HG02763 (cell line): ENCODE data around the gene NPAS1.

Source experiments
- ATAC-seq: cut with Tn5 transposase; IDR thresholded peaks from one replicate; pipeline ENCODE4 v1.9.1; 2021; ENCODE audit warnings: mild to moderate bottlenecking, moderate library complexity; ENCODE audit not compliant: unreplicated experiment

NPAS1 gene, protein sequence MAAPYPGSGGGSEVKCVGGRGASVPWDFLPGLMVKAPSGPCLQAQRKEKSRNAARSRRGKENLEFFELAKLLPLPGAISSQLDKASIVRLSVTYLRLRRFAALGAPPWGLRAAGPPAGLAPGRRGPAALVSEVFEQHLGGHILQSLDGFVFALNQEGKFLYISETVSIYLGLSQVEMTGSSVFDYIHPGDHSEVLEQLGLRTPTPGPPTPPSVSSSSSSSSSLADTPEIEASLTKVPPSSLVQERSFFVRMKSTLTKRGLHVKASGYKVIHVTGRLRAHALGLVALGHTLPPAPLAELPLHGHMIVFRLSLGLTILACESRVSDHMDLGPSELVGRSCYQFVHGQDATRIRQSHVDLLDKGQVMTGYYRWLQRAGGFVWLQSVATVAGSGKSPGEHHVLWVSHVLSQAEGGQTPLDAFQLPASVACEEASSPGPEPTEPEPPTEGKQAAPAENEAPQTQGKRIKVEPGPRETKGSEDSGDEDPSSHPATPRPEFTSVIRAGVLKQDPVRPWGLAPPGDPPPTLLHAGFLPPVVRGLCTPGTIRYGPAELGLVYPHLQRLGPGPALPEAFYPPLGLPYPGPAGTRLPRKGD

DNA sequence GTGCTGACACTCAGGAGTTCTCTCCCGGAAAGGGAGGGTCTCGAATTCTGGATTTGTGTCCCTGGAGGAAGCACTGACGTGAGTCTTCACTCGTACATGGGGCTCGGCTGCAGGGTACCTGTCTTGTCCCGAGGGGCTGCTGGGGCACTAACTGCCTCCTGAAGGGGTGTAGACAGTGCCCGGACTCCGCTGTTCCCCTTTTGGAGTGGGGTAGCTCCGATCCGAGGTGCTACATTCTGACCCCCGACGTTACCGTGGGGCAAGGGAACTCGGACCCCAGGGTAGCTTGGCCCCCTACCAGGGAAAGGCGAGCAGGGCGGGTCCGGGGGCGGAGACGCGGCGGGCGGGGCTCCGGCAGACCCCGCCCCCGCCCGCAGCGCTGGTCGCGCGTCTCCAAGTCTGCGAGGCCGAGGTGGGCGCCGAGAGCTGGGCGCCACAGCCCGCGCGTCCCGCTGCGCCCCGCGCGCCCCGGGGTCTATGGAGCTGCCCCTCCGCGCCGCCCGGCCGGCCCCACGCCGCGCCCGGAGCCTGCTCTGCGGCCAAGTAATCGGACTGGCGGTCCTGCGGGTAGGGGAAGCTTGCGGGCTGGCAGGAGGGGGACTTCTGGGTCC lies at the start of gene NPAS1:
Gene NPAS1 (plus strand): TSS at position 407 of the 611 bp plus-strand sequence. CDS start 1,211 bp downstream, outside the sequence.
- ATAC-seq = no peak

DNA sequence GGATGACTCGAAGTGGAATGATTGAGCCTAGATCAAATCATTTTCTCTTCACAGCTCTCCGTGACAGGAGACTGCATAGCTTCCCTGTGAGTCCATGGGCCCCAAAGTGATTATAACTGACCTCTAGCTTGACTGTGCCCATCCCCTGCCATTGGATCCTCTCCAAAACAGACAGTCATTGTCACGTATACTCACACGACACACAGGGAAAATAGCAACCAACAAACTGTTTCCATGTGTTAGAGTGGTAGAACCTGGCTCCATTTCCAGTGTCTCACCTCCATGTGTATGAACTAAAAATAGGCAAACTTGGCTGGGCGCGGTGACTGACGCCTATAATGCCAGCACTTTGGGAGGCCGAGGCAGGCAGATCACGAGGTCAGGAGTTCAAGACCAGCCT lies 48.8 kb upstream of the NPAS1 start:
- no peak for ATAC-seq

DNA sequence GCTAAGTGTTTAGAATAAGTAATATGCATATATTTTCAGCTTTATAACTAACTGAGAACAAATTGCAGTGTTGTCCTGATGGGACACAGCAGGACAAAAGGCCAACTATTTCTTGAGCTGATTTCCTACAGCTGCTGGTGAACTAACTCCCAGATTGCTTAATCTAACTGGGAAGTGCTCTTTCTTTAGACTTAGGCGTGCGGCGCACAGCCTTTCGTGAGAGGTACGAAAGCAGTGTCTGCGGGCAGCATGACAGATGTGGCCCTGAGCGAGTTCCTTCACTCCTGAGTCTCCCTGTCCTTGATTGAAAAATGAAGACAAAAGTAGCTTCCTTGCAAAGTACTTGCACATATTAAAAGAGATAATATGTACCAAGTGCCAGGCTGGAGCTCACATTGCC lies 47.3 kb upstream of the NPAS1 start:
- ATAC-seq = no peak

DNA sequence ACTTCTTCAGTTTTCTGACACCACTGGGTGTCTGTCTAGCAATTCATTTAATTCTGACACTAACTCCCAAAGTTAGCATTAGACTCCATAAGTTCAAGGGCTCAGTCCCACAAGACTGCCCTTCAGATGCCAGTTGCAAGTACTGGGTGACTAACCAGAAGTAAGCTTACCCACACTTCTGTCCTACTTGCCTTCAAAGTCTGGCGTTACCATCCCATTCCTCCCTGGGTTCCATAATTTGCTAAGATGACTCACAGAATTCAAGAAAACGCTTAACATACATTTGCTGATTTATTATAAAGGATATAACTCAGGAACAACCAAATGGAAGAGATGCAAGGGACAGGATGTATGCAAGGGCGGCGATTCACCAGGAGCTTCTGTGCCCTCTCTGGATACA lies 45.5 kb upstream of the NPAS1 start:
- ATAC-seq = no peak

DNA sequence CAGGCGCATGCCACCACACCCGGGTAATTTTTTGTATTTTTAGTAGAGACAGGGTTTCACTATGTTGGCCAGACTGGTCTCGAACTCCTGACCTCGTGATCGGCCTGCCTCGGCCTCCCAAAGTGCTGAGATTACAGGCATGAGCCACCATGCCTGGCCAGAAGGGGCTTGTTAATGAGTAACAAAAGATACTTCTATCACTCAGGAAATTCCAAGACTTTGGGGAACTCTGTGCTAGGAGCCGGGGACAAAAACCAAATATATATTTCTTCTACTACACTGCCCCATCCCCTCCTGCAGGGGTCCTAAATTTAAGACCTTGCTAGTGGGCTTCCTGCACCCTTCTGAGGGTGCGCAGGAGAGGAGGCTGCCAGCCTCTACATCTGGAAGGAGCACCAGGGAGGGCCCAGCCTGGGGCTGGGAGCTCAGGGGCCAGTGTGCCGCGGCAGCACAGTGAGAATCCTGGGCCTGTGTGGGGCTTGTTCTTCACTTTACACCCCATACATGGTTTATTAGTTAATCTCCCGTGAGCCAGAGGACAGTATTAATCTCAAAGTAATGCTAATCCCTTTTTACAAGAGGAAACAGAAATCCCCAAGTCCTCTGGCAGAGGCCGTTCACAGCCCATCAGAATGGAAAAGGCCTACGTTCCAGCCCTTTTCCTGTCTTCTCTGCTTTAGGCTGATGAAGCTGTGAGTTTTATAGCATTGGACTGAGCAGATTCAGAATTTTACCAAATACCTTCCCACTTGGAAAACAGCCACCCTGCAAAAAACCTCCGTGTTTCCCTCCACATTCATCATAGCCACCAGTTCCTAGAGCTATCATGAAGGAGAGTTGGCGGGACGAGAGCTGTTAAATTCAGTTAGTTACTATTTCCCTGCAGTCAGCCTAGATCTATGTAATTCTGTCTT lies 44.4 kb upstream of the NPAS1 start:
- no peak for ATAC-seq

DNA sequence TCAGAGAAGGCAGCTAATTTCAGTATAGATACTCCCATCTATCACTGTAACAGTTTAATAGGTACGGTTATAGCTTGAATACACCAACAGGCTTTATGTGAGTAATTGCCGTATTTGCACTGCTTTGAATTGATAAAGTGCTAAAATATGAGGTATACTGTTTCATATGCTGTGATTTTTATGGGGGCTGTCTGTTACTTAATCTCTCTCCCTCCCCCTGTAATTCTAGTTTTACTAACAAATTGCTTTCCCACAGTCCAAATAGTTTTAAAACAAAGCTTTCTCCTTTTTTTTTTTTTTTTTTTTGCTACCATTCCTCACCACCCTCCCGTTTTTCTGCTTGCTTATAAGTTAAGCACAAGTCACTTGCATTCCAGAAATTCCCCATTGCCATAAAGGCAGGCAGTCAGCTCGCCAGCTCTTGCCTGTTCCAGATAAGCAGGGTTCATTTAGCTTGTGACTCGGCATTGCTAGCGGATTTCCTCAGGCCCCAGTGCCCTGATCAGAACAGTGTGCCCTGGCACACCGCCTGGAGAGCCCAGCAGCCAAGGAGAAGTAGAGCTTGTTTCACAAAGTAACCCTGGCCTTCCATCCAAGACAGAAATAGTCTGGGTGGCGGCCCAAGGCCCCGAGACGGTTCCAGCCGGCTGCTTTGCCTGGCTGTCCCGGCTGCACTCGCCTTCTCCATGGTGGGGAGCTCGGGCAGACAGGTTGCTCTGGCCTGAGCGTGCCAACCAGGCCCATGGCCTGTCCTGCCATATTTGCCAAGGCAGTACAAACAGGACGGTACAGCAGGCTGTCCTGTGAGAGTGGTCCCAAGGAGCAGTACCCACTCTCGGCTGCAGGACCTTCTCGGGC lies 43.5 kb upstream of the NPAS1 start:
- no peak for ATAC-seq

DNA sequence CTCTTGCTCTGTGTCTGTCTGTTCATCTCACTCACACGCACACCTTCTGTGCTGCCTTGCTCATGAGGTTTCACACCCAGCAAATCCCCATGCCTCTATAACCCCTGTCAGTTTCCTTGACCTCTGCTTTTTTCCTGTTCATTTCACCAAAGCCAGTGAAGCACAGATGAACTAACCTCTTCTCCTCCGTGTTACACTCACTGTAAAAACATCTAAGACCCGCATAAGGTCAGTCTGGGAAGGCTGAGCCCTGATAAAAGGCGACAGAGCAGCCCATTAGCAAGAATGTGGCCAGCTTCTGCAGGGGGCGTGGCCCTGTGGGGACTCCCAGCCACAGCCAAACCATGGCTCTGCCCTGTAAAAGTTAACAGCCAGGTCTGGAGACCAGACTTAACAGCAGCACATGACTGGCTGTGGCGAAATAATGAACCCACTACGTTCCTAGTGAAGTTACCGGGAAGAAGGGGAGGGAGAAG lies 42.8 kb upstream of the NPAS1 start:
- ATAC-seq = no peak

DNA sequence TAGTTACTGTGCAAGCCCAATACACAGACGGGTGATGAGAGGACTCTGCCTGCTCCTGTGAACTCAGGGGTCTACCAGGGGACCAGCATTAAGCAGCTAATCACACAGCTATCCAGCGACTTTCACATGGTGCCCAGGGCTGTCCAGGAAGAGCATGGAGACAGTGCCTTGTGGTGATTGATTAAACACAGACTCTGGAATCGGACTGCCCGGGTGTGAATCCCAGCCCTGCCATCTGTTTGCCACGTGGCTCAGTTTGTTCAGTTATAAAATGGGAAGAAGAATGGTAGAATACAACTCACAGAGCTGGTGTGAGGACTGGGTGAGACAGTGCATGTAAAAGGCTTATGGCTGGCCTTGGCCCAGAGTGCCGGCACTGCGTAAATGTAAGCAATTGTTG lies 42.1 kb upstream of the NPAS1 start:
- no peak for ATAC-seq

DNA sequence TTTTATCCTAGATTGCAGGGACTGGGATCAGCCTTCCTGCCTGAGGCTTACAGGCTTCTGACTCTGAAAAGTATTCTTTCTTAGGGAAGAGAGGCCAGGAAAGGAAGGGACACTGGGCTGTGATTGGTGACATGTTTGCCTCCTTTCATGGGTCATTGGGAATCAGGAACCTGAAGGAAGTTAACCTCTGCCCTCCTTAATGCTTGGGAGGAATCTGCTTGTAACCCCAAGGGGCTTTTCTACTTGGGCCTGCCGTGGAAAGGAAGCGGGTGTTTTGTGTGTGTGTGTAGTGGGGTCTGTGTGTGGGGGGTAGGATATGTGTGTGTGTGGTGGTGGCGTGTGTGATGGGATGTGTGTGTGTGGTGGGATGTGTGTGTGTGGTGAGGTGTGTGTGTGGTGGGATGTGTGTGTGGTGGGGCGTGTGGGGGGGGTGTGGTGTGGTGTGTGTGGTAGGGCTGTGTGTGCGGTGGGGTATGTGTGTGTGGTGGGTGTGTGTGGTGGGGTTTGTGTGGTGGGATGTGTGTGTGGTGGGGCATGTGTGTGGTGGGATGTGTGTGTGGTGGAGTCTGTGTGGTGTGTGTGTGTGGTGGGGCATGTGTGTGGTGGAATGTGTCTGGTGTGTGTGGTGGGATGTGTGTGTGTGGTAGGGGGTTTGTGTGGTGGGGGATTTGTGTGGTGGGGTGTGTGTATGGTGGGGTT lies 41.3 kb upstream of the NPAS1 start:
- ATAC-seq = no peak

DNA sequence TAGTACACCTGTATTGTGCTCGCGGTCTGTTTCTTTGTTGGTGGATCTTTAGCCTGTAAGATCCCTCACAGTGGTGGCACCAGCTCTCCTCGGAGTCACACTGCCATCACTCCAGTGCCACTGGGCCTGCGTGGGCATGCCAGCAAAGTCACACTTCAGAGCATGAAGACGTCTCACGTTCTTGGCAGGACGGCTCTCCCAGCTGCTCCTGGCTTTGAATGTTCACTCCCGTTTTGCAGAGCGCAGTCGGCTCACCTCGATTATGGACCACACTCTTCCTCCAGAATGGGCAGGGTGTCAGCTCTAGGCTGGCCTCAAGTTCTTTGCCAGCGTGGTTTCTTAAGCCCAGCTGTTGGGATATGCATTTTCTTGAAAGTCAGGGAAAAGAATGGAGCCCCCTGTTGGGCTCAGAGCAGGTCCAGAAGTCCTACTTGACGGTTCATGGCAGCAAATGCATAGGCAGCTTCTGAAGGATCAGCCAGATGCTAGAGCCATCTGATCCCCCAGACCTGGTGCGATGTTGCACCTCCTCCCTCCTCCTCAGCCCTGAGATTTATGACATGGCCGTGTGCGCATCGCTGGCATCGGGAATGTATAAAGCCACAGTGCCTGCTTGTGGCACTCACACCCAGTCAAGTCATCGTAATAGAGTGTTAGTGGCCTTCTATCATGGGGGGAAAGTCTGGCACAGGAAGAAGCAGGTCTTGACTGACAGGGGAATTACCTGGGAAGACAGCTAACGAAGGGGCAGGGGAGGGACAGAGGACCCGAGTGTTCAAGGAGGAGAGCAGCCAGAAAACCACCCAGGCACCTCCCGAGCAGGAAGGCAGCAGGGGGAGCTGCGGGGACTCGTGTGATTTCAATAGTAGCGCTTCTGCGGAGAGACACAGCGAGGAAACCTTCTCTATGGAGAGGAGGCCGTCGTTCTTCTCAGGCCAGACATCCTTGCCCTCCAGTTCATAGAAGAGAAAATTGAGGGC lies 40.2 kb upstream of the NPAS1 start:
- ATAC-seq = no peak

DNA sequence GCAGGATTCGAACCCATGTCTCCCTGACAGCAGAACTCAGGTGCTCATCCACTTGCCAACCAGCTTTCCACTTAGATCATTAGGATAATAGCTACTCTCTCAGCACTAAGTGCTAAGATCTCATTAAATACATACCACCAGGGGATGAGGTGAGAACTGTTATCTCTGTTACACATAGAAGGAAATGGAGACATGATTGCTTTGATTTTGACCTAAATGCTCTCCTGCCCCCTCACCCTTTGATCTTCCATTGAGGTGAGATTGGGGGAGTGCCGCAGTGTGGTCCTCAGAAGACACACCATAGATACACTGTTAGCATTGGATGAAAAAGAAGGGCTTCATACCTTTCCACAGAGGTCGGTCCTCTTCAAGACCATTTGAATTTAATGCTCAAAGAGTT lies 38.9 kb upstream of the NPAS1 start:
- ATAC-seq = no peak

DNA sequence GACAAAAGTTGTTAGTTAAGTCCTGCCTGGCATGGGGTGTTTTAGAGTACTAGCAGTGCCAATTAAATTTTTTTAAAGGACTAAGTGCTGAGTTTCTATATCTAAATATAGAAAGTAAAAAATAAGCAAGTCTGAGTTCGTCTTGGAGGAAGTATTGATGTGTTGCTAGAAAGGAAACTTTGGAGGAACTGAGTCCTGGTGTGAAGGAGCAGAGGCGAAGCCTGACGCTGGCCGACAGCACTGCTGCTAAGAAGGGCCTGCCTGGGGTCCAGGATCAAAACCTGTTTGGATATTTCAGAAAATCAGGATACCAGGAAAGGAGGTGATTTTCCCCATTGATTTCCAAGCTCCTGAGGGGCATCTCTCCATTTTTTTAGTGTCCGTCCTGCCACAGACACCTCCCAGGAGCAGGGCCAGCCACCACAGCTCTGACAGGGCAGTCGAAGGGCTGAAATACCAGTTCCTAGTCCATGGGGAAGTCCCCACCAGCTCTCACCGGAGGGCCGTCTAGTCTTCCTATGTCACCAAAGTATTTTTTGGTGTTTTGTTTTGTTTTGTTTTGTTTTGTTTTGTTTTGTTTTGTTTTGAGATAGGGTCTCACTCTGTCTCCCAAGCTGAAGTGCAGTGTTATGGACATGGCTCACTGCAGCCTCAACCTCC lies 38.2 kb upstream of the NPAS1 start:
- no peak for ATAC-seq

DNA sequence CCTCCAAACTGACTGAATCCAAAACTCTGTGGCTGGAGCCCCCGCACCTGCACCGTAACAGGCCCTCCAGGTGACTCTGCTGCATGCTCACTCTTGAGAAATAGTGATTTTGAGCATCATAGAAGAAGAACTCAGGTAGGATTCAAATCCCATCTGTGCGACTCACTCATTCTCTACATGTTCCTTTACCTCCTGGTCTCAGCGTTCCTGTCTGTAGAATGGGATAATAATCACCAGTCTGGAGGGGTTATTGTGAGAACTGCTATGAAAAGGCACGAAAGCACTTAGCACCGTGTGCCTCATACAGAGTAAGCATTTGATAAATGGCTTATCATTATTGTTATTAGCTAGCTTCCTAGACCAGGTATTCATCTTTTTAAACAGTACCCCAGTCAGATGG lies 36.5 kb upstream of the NPAS1 start:
- no peak for ATAC-seq

DNA sequence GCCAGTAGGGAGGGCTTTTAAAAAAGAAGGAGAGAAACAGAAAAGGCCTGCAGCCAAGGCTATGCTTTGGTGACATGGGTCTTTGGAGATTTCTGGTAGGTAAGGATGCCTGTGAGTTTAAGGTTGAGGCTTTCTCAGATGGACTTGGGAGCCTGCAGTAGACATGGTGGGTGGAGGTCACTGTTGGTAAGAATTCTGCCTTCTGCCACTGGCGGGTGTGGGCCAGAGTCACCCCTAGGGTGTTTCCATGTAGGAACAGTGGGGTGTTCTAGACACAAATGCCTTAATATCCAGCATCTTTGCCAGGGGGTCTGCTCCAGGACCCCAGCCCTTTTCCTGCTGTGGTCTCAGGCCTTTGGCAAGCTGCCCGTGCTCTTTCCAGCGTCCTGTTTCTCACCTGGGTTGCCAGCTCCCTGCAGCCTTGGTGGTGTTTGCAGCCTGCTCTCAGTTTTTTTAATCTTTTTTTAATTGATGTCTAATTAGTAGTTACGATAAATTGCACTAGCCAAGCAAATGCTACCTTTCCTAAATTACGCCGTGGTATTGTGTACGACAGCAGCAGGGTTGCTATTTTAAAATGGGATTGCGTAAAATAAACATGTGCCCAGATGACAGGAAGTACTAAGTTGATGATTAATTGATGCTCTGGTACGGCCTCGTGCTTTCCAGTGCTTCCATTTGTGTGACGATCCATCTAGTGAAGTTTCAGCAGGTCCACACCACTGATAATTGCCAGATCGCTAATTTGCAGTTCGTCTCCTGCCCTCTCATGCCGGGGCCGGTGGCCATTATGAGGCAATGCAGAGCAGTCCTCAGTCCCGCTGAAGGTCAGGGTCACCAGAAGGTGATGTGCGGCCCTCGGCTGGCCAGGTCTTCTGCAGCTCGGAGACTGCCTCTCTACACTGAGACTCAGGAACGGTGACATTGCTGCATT lies 35.3 kb upstream of the NPAS1 start:
- no peak for ATAC-seq

DNA sequence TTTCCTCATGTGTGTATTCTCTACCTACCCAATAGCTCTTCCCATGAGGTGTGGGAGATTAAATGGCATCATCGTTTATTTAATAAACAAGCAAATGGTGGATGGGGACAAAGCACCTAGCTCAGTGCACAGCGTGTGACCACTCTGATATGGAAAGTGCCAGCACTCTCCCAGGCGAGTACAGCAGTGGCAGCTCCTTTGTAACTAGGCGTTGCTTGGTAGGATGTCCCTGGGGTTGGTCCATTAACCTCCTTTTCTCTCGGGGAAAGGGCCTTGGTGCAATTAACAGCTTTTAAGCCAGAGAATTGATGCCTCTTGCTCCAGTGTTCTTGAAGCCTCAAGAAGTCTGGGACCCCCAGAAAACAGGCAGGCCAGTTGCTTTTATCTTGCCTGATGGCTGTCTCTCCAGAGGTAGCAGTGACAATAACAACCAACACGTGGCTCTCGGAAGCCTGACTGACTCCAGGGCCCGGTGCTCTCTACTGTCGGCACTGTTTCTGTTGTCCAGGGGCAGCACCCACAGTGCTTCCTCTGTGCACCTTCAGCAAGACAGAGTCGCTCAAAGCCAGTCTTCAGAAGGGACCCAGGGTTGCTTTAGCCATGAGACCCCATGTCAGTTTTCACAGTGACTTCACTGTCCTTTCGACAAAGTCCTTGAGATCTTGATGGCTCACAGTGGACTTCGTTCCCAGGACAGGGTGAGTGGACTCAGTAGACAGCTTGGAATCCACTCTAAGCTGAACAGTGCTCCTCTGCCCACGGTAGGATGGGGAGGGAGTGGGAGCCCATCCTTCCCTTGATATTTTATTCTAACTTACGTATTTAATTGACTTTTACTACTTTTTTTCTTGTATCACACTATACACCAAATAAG lies 33.9 kb upstream of the NPAS1 start:
- no peak for ATAC-seq
